CD4-positive, alpha-beta T cell treated with Interferon alpha-2 for 1 hour (primary cell): ENCODE data around the gene TMEM14A.
A peak's percentile ranks its signal among the peaks of the same experiment; 100 is the strongest.
"Not testable (repeated sequence)": the region's sequence is repeated elsewhere in the genome, so short reads cannot be mapped to it uniquely, and the experiment has no call there.

ENCODE experiments used
- DNase-seq, 2 donors: peaks; one replicate each; pipeline ENCODE4 v3.0.0-alpha.2; 2020 to 2022

Gene TMEM14A

DNA sequence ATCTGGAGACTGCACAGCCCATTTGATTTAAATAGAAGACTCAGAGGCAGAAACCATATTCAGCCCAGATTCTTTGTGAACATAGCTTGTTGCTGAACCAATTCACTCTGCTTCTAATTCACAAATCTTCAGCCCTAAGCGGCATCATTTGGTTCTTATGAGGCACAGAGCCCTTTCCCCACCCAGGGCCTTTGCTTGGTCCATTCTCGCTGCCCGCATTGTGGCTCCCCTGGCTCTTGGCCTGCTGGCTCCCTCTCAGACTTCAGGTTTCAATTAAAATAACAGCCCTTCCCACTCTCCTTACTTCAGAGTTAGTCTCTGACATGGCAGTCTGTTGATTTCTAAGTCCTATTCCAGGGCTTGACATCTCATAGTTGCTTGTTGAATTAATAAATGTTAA, 9.4 kb upstream of the TMEM14A start:
- DNase-seq = no peak

- no peak for DNase-seq
These were observed 8.9 kb upstream of the TMEM14A start for GRCh38 chr6:52662031-52662430.

DNA sequence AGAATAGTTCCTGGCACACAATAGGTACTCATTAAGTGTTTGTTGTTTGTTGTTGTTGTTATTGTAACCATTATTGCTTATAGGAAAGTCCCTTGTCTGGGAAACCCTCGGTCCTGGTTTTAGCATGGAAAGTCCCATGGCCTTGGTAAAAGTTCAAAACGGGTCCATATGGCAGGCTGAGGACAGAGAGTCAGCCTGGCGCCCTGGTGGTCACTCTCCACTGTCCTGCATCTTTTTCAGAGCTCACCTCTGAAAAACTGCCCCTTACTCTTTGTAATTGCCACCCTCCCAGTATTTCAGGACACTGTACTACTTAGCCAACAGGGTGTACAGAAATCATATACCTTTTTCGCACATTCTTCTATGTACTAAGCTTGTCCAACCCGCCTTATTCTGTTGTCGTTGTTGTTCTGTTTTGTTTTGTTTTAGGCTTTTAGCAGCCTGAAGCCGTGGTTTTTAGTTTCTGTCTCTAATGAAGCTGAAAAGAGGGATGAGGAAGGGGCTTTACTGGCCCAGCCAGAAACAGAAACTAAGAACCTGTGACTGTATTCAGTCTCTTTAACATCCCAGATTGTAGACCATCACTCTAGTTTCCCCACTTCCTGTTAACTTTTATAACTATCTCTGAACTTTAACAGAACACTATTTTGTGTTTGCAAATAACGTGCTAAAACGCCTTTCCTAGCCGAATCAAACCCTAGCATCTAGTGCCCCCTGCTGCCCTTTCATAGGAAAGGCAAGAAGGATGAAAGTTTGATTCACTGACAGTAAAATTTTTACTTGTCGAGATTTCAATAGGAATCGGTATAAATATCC, 7.6 kb upstream of the TMEM14A start:
- peak; percentile 65 to 73 for DNase-seq

- no peak for DNase-seq
These were observed 7.1 kb upstream of the TMEM14A start for GRCh38 chr6:52663936-52664185.

DNA sequence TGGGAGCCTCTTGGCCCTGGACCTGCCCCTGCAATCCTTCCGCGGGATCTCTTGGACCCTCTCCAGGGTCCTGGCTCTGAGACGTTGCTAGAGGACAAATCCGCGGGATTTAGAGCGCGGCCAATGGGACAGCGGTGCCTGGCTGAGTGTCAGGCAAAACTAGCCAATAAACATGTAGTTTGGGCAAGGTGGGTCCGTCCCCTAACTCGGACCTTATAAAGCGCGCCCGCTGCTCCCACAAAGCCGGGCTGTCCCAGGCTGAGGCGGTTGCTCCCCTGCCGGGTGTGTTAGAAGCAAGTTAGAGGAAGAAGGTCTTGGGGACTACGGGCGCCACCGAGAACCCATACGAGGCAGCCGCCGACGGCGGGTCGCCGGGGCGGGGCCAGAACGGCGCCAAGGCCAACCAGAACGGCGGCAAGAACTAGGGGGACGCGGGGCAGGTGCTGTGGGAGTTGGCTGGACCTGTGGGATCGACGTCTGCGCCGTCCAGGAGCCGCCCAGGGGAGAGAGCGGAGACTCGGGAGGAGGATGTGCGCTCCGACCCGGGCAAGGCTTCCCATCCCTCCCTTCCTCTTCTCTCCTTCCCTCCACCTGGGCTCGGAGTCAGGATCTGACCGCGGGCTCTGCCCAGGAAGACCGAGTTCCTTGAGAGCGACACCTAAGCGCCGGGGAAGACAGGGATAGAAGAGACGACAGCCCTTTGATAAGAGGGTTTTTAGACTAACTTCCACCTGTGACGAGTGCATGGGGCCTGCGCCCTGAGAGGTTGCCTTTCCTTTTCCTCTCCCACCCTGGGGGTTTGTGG, 6.5 kb upstream of the TMEM14A start:
- DNase-seq = peak; percentile 60 to 64

DNA sequence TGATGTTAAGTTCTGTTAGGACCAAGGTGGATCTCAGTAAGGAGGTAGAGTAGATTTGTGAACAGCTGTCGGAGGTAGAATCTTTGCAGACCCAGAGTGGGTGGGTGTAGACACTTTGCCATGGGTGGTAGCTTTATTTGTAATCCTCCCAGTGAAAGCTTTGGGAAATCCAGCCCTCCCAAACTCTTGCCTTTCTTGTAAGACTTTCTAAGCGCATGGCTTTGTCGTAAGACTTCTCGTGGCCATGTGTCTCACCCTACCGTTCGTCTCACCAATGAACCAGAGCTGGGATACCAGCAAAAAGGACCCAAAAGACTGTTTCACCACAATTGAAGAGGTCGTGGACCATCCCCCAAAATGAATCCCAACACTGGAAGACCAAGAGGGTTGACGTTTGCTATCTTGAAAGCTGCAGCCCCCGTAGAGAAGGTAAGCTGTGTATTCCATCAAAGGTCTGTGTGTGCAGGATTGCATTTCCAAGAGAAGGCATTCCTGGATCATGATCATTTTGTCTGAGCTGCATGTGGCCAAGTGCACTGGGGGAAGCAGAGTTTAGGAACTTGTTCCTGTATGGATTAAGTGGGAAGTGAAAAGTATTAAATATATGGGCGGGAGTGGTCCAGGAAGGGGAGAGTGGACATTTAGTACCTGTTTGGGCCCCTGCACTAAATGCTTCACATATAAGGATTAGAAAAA, 5.8 kb upstream of the TMEM14A start:
- DNase-seq = no peak

GRCh38 chr6:52666071-52666470, 4.8 kb upstream of the TMEM14A start:
- no peak for DNase-seq

DNA sequence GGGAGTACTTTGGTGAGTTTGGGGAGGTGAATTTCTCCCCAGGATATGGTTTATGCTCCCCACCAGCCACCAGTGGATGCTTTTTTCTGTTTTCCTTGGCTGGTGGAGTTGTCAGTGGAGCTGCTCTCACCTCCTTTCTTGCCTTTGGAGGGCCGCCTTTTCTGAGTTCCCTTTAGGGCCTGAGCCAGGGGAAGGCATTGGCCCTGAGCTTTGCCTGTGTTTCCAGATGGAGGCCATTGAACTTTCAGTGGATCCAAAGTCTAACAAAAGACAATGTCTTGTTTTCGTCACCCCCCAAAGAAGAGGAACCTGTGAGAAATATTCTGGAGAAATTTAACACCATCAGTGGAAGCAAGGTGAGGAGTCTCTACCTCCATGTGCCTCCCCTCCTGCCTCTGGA, 4.4 kb upstream of the TMEM14A start:
- no peak for DNase-seq

- DNase-seq = no peak
These were observed 3.3 kb upstream of the TMEM14A start for GRCh38 chr6:52667572-52667971.

DNA sequence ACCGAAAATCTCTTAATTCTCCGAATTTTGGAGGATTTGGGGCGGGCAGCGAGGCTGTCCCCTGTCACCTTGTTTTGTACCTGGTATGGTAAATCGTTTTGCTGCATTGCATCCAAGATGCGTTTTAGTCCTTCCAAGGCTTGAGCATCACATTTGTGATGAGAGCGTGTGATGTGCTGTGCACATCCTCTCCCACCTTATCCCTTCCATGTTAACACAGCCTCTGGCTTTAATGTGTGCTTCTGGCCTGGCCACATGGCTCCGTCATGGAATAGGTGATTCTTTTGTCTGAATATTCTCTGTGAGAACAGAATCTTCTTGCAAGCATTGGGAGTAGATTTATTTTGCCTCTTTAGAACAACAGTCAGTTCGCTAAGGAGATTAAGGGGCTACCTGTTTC, 763 bp downstream of the TMEM14A start:
- no peak for DNase-seq

- no peak for DNase-seq
These were observed 1.6 kb downstream of the TMEM14A start for GRCh38 chr6:52672412-52673025.

- DNase-seq = no peak
These were observed 3.8 kb downstream of the TMEM14A start for GRCh38 chr6:52674666-52675065.

DNA sequence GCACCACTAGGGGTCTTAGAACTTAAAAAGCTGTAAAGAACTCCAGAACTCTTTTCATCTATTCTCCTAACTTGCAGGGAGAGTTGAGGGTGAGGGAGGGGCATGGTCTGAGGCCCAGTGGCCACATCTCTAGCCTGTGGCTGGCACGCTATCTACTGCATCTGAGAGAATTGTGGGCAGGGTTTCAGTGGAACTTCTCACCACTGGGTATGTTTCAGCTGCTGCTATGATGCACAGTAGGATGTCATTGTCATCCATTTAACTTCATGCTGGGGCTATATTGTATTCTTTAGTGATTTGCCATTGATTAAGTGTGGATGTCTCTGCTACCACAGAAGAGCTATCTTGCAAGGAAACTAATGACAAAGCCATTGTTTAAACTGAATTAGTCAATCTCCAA, 4.5 kb downstream of the TMEM14A start:
- DNase-seq = no peak

GRCh38 chr6:52676631-52677030, 5.7 kb downstream of the TMEM14A start:
- not testable (repeated sequence) for DNase-seq

DNA sequence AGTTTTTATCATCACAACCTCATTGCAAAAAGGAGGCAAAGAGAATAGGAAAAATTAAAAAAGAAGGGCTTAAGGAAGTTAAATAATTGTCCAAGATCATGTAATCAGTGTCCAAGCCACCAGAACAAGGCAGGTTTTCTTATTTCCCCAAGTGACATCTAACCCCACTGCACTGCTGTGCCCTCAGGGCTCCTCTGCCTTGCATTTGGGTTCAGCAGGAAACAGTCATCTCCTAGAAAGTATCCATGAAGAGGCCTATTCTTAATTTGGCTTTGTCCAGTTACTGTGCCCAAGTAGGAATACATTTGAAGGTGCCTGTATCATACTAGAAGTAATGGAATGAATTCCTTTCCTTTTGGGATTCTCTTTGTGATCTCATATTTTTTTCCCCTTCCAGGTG, 10.5 kb downstream of the TMEM14A start:
- DNase-seq = no peak

DNA sequence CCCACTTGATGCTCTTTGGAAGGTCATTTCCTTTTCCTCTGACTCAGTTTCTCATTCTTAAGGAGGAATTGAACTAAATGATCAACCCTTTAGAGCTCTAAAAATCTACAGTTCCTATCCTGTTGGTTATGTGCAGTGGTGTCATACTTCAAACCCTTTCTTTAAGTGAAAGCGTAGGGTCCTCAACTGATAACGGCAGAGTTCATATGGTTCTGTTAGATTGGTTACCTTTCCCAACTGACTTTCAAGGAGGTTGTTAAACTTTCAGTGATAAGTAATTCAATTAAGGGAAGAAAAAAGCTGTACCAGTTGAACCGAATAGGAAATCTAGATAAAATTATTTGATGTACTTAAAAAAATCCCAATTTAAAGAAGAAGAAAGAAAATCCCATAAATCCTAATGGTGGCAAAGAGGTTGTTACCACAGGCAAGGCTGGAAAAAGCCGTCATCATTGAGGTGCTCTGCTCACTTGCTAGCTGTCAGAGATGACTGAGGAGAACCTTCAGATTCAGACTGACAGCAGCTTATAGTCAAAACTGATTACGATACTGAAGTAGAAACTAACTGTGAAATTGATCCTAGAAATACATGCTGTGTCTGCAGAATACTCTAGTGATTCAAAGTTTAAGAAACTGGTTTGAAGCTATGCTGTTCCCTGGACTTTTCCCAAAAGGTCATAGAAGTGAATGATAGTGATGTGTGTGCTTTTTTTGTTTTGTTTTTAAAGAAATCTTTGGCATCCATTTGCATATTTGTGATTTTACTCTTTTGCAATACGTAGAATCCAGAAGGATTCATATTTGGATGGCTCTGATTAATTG, 16.2 kb downstream of the TMEM14A start:
- no peak for DNase-seq

GRCh38 chr6:52689857-52690256, 18.9 kb downstream of the TMEM14A start:
- no peak for DNase-seq

DNA sequence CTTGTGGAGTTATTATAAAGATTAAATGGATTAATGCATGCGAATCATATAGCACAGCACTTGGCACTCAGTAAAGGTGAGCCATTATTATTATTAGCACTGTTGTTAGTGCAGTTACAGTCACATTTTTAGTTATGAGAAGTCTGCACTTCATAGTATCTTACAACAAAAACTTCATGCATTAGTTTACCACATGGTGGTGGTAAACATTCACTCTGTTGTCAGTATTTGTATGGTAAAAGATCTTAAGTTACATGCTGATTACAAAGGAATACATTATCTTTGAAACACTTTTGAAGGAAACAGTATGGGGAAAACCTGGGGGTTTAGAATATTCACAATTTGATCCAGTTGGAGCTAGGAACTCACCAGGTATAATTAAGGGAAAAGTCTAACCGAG, 20.8 kb downstream of the TMEM14A start:
- DNase-seq = no peak

GRCh38 chr6:52693773-52694172, 22.9 kb downstream of the TMEM14A start:
- DNase-seq = no peak

- DNase-seq = no peak
These were observed 23.5 kb downstream of the TMEM14A start for GRCh38 chr6:52694404-52694803.

GRCh38 chr6:52696418-52696817, 25.5 kb downstream of the TMEM14A start:
- no peak for DNase-seq

- DNase-seq = no peak
These were observed 27.0 kb downstream of the TMEM14A start for GRCh38 chr6:52697903-52698302.

GRCh38 chr6:52704060-52704459, 33.1 kb downstream of the TMEM14A start:
- DNase-seq = no peak
